K562 (cell line): Measurements from ENCODE around the gene SRCAP. TPM values are rescaled to one million over a fixed set of nuclear protein-coding genes. Genes with fewer than 3 reads are reported as not detected.

Experiments
- PHF21A ChIP-seq: fragments of 450-650 bp; IDR thresholded peaks from 2 replicates; pipeline ENCODE4 v1.6.1; 2017; ENCODE audit warnings: low read depth, borderline replicate concordance
- SOX6 ChIP-seq: fragments of 450-650 bp; IDR thresholded peaks from 2 replicates; pipeline ENCODE4 v1.6.1; 2014; ENCODE audit warnings: mild to moderate bottlenecking
- SRF ChIP-seq, 2 experiments: fragments of 250-450, 450-650 bp in 1 of 2; sonication (Bioruptor Pico) in 1 of 2; sonication (generic) in 1 of 2; formaldehyde crosslinking; IDR thresholded peaks; 2 replicates each; pipeline versions ENCODE4 v1.5.0 to v1.5.1; 2020 to 2022; ENCODE audit warnings: mild to moderate bottlenecking in 1 of 2, missing genetic modification reagents in 1 of 2
- STAG1 ChIP-seq: sonication (generic); formaldehyde crosslinking; IDR thresholded peaks from 2 replicates; pipeline ENCODE4 v1.5.0; 2020; ENCODE audit warnings: missing genetic modification reagents, borderline replicate concordance
- SUPT5H ChIP-seq: fragments of 450-650 bp; IDR thresholded peaks from 2 replicates; pipeline ENCODE4 v1.6.1; 2016
- polyA plus RNA-seq, 8 experiments: library from polyadenylated mRNA; depleted of rRNA in 4 of 8; stranded (reverse) in 5 of 8; unstranded in 3 of 8; fragments of >200 nt; fragmentation: Nextera tagmentation in 2 of 8; fragmentation: Illumina TruSeq in 1 of 8; extraction: Ambion mirVana in 2 of 8; extraction: Trizol in 1 of 8; gene quantifications; 2 replicates each; pipeline versions ENCODE4 v1.2.1 to v1.2.3, GENCODE V29; 2011 to 2014; ENCODE audit warnings: inconsistent platforms in 1 of 8, missing spikeins in 1 of 8
- total RNA-seq, 7 experiments: library from RNA; depleted of rRNA in 6 of 7; stranded (reverse); fragments of >200 nt in 6 of 7; fragmentation: Illumina TruSeq in 2 of 7; extraction: Trizol in 2 of 7; gene quantifications; 2 replicates each; pipeline versions ENCODE4 v1.2.1 to v1.2.3, GENCODE V29; 2011 to 2021; ENCODE audit warnings: low replicate concordance in 1 of 7
- TF ChIP-seq, protein P1 (sequence below), 2 experiments: fragments of 450-650 bp; formaldehyde crosslinking in 1 of 2; IDR thresholded peaks; 2 replicates each; pipeline versions ENCODE4 v1.4.0 to v1.6.1; 2014 to 2020; ENCODE audit warnings: mild to moderate bottlenecking in 2 of 2, borderline replicate concordance in 1 of 2, low read depth in 1 of 2
- TF ChIP-seq, protein P2 (sequence below): fragments of 450-650 bp; IDR thresholded peaks from 2 replicates; pipeline ENCODE4 v1.6.1; 2016; ENCODE audit warnings: low read depth
- TF ChIP-seq, protein P3 (sequence below): fragments of 250-450 bp; sonication (Bioruptor Pico); IDR thresholded peaks from 2 replicates; pipeline ENCODE4 v1.4.0; 2020; ENCODE audit warnings: mild to moderate bottlenecking, moderate library complexity, borderline replicate concordance

The SRCAP gene
- total and polyA plus RNA-seq, 9 of the 15 experiments (the other 6 are each of a cell fraction or from before 2014, with no cell fraction given) = 0.21 to 62.6 (median 5.8) TPM

DNA sequence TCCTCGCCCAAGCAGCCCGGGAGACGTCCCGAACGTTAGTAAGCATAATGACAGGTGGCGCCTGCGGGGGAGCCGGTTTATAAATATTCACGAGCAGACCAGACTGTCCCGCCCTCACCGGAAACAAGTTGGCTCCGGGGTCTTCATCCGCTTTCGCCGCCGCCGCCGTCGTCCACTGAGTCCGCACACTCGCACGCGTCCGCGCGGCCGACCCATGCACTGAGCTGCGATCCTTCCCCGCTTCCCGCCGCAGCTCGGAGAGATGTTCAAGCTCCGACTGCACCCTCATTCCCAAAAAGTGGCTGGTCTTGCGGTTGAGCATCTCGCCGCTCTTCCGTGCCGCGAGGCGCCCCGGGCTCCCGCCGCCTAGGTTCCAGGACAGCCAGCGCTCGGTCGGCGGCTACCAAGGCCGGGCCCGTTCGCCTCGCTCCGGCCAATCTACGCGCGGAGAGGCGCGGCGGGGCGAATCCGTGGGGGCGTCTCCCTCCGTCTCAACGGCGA is 62.5 kb downstream of the SRCAP start (continued):
- no peak for TF ChIP-seq SRF (CRISPR knock-in tag; IDR thresholded peaks at IDR 0.05)
- TF ChIP-seq, protein P1, sequence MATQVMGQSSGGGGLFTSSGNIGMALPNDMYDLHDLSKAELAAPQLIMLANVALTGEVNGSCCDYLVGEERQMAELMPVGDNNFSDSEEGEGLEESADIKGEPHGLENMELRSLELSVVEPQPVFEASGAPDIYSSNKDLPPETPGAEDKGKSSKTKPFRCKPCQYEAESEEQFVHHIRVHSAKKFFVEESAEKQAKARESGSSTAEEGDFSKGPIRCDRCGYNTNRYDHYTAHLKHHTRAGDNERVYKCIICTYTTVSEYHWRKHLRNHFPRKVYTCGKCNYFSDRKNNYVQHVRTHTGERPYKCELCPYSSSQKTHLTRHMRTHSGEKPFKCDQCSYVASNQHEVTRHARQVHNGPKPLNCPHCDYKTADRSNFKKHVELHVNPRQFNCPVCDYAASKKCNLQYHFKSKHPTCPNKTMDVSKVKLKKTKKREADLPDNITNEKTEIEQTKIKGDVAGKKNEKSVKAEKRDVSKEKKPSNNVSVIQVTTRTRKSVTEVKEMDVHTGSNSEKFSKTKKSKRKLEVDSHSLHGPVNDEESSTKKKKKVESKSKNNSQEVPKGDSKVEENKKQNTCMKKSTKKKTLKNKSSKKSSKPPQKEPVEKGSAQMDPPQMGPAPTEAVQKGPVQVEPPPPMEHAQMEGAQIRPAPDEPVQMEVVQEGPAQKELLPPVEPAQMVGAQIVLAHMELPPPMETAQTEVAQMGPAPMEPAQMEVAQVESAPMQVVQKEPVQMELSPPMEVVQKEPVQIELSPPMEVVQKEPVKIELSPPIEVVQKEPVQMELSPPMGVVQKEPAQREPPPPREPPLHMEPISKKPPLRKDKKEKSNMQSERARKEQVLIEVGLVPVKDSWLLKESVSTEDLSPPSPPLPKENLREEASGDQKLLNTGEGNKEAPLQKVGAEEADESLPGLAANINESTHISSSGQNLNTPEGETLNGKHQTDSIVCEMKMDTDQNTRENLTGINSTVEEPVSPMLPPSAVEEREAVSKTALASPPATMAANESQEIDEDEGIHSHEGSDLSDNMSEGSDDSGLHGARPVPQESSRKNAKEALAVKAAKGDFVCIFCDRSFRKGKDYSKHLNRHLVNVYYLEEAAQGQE (IDR thresholded peaks at IDR 0.05; ENCODE audit: borderline replicate concordance) = no peak
- TF ChIP-seq, protein P1 (CRISPR knock-in tag; IDR thresholded peaks at IDR 0.05; ENCODE audit: low read depth) = no peak
- no peak for TF ChIP-seq SUPT5H
- TF ChIP-seq, protein P2, sequence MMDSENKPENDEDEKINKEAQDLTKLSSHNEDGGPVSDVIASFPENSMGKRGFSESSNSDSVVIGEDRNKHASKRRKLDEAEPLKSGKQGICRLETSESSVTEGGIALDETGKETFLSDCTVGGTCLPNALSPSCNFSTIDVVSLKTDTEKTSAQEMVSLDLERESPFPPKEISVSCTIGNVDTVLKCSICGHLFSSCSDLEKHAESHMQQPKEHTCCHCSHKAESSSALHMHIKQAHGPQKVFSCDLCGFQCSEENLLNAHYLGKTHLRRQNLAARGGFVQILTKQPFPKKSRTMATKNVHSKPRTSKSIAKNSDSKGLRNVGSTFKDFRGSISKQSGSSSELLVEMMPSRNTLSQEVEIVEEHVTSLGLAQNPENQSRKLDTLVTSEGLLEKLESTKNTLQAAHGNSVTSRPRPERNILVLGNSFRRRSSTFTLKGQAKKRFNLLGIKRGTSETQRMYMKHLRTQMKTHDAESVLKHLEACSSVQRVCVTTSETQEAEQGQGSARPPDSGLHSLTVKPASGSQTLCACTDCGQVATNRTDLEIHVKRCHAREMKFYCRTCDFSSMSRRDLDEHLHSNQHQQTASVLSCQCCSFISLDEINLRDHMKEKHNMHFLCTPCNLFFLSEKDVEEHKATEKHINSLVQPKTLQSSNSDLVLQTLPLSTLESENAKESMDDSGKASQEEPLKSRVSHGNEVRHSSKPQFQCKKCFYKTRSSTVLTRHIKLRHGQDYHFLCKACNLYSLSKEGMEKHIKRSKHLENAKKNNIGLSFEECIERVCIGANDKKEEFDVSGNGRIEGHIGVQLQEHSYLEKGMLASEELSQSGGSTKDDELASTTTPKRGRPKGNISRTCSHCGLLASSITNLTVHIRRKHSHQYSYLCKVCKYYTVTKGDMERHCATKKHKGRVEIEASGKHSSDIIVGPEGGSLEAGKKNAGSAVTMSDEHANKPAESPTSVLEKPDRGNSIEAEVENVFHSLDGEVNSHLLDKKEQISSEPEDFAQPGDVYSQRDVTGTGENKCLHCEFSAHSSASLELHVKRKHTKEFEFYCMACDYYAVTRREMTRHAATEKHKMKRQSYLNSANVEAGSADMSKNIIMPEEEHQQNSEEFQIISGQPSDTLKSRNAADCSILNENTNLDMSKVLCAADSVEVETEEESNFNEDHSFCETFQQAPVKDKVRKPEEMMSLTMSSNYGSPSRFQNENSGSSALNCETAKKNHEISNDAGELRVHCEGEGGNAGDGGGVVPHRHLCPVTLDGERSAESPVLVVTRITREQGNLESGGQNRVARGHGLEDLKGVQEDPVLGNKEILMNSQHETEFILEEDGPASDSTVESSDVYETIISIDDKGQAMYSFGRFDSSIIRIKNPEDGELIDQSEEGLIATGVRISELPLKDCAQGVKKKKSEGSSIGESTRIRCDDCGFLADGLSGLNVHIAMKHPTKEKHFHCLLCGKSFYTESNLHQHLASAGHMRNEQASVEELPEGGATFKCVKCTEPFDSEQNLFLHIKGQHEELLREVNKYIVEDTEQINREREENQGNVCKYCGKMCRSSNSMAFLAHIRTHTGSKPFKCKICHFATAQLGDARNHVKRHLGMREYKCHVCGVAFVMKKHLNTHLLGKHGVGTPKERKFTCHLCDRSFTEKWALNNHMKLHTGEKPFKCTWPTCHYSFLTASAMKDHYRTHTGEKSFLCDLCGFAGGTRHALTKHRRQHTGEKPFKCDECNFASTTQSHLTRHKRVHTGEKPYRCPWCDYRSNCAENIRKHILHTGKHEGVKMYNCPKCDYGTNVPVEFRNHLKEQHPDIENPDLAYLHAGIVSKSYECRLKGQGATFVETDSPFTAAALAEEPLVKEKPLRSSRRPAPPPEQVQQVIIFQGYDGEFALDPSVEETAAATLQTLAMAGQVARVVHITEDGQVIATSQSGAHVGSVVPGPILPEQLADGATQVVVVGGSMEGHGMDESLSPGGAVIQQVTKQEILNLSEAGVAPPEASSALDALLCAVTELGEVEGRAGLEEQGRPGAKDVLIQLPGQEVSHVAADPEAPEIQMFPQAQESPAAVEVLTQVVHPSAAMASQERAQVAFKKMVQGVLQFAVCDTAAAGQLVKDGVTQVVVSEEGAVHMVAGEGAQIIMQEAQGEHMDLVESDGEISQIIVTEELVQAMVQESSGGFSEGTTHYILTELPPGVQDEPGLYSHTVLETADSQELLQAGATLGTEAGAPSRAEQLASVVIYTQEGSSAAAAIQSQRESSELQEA = no peak
- no peak for TF ChIP-seq STAG1
- no peak for TF ChIP-seq SOX6
- TF ChIP-seq PHF21A = peak; percentile 41; the same call in 1 of the 2 replicates
- TF ChIP-seq, protein P3, sequence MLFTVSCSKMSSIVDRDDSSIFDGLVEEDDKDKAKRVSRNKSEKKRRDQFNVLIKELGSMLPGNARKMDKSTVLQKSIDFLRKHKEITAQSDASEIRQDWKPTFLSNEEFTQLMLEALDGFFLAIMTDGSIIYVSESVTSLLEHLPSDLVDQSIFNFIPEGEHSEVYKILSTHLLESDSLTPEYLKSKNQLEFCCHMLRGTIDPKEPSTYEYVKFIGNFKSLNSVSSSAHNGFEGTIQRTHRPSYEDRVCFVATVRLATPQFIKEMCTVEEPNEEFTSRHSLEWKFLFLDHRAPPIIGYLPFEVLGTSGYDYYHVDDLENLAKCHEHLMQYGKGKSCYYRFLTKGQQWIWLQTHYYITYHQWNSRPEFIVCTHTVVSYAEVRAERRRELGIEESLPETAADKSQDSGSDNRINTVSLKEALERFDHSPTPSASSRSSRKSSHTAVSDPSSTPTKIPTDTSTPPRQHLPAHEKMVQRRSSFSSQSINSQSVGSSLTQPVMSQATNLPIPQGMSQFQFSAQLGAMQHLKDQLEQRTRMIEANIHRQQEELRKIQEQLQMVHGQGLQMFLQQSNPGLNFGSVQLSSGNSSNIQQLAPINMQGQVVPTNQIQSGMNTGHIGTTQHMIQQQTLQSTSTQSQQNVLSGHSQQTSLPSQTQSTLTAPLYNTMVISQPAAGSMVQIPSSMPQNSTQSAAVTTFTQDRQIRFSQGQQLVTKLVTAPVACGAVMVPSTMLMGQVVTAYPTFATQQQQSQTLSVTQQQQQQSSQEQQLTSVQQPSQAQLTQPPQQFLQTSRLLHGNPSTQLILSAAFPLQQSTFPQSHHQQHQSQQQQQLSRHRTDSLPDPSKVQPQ (CRISPR knock-in tag) = no peak
